Fibroblast of the conjunctiva (primary cell): ENCODE data around the gene IQCF6.
"Not testable (repeated sequence)": the region's sequence is repeated elsewhere in the genome, so short reads cannot be mapped to it uniquely, and the experiment has no call there.

Experiments
- DNase-seq: peaks from one replicate; pipeline ENCODE4 v3.0.0-alpha.2; 2010; ENCODE audit warnings: low read depth

The IQCF6 gene

DNA sequence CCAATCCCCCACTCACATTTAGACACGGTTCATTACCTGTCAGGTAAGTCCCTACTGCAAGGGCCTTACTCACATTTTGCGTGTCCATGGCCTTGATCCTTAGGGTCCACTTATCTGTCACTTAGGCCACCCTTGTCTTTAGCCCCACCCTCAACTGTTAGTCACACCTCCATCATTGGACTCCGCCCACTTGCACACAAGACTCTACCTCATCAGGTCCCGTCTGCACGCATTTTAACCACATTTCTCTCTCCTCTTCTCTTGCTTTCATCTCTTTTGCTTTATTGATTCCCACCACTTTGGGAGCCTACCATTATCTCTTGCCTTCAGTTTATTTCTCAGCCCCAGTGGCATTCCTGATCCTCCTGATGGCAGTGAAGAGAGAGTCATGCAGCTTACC lies at the start of gene IQCF6:
Gene IQCF6, minus strand, starts transcription at position 101 of the 400 bp plus-strand sequence. Its CDS starts 13 bp downstream, at position 88.
- DNase-seq = no peak

DNA sequence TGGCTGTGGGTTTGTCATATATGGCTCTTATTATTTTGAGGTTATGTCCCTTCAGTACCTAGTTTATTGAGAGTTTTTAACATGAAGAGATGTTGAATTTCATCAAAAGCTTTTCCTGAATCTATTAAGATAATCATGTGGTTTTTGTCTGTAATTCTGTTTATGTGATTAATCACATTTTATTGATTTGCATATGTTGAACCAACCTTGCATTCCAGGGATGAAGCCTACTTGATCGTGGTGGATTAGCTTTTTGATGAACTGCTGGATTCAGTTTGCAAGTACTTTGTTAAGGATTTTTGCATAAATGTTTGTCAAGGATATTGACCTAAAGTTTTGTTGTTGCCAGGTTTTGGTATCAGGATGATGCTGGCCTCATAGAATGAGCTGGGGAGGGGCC lies 49.3 kb upstream of the IQCF6 start:
- no peak for DNase-seq

DNA sequence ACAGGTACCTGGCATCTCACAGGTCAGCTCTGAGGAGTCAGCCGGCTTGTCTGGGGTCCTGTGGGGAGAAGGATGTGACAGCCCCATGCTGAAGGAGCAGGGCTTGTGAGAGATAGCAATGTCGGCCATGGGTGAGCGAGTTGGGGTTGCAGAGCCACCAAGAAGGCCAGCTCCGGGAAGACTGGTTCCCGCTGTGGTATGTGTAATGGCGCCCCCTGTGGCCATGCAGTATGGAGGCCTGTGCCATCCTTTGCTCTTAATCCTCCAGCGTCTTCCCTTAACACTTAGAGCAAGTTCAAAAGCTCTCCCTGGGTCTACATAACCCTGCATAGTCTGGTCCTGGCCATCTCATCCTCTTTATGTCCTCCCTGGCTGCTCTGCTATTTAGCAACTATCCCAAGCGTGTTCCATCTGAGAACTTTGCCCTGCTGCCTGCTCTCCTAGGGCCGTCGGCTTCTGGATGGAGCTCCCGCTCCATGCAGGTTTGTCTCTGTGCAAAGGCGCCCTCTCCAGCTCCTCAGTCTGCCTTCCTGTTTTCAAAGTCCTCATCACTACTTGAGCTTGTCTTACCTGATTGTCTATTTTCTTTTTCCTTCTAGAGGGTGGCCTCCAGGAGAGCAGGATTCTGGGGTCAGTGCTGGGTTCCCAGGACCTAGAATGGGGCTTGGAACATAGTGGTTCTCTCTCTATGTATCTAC lies 40.8 kb upstream of the IQCF6 start:
- no peak for DNase-seq

DNA sequence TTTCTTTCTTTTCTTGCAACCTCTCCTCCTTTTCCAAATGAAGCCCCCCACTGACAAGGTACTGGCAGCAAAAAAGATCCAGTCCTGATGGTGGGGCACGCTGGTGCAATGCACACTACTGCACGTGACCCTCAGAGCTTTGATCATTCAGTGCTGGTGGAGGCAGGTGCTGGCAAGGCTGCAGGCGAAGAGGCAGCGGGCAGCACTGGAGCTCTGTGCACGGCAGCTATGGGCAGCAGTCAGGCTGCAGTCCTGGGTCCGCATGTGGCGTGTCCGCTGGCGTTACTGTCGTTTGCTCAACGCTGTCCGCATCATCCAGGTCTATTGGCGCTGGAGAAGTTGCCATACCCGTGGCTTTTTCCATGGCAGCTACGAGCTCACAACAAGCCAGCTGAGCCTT lies 40.1 kb upstream of the IQCF6 start:
- no peak for DNase-seq

DNA sequence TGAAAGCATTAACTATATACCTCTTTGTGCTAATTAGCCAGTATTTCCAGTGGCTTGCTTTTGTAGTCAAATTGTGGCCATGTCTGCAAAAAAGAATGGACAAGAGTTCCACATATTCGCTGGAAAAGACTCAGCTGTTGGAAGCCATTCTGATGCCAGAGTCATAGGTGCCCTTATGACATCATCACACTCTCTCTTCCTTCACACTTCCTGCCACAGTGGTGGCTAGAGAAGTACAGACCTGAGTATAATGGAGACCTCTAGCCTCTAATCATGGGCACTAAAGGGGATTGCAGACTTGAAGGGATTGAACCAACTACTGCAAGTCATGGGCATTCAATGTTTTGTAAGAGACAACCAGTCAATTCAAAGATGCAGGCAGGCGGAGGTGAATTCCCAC lies 38.3 kb upstream of the IQCF6 start:
- DNase-seq = no peak

DNA sequence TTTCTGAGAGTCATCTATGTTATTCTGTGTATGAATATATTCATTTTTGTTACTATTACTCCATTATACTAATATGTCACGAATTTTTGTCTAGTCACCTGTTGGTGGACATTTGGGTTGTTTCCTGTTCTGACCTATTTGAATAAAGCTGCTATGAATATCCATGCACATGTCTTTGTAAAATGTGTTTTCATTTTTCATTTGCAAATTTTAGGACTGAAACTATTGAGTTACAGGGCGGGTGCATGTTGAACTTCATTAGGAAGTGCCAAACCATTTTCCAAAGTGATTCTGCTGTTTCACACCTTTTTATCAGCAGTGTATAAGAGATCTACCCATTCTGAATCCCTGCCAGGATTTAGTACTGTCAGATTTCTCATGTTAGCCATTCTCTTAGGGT lies 37.7 kb upstream of the IQCF6 start:
- DNase-seq = no peak

DNA sequence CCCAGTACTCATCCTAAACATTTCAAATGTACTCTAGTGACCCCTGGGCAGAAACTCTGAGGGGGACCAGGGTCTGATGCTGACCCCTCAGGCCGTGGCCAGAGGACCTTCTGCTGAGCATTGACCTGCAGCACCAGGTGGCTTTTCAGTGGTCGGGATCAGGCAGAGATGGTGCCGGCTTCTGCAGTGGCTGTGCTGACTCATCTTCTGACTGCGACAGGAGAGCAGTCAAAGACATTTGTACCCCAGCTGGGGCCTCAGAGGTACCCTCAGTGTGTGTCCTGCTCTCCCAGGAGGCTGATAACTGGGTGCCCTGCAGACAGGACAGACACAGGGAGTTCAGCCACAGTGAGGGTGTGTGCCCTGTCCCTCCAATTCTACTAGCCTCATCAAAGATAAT lies 36.6 kb upstream of the IQCF6 start:
- DNase-seq = no peak

DNA sequence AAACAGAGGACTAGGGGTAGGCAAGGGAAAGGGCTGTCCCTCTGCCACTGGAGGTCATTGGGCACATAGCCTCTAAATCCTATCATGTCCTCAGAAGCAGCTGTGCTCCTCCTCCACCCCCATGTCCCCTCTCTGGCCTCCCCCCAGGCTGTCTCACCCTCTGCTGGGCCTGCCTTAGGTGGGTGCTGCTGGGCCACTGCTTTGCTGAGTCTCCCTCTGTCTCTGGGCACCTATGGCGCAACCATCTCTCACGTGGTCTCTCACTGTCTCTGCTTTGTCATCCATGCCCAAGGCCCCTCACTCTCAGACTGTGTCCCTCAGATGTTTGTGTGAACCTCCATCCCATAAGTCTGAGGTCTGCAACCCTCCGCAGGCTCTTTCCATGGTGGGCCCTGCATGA lies 35.0 kb upstream of the IQCF6 start:
- no peak for DNase-seq

DNA sequence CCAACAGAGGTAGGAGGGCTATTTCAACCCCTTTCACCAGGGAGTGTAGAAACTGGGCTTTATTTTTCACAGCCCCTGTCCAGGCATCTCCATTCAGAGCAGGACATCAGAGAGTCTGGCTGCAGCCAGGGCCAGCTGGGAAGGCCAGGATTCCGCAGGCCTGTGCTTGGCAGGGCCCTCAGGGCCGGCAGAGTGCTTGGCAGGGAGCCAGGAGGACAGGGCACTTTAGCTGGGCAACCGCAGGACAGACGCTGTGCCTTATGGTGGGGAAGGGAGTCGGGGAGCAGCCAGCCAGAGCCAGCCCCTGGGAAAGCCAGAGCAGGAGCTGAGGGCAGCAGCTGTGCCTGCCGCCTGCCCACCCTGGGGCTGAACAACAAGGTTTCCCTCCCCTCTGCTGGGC lies 34.5 kb upstream of the IQCF6 start:
- no peak for DNase-seq

DNA sequence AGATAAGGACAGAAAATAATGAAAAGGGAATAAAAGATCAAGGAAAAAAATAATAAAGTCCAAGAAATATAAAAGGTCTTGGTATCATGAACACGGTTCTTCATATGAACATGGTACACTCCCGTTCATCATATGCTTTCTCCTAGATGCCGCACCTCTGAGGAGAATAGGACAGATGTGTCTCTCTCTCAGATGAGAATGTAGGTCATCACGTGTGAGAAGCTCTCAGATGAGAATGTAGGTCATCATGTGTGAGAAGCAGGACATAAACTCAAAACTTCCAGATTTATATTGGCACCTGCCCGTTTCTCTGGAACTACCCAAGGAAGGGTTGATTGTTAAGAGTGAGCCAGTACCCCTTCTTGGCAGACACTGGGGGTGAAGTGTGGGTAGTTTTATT lies 29.9 kb upstream of the IQCF6 start:
- DNase-seq = no peak

DNA sequence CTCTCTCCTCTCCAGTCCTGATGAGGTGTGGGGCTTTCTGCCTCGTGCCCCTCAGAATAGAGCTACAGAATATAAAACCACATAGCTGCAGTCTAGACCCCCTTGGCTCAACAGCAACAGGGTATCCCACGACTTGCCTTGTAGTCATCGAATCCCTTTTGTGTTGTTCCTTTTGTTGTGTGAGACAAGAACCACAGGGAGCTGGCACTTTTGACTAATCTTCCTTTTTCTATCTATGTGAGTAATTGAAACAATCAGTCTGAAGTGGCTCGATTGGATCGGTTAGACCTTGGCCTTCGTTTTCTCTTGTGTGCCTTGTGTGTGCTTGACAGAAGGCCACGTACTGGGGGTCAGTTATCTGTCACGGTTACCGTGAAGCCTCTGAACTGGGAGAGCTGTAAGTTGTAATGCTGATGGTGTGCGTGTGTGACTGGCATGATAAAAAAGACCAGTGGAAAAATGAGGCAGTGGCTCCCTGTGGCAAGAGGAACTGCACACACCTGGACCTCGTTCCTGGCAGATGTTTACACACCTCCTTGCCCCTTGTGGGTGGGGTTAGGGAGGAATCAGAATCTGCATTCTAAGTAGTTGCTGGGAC lies 23.2 kb upstream of the IQCF6 start:
- DNase-seq = no peak

DNA sequence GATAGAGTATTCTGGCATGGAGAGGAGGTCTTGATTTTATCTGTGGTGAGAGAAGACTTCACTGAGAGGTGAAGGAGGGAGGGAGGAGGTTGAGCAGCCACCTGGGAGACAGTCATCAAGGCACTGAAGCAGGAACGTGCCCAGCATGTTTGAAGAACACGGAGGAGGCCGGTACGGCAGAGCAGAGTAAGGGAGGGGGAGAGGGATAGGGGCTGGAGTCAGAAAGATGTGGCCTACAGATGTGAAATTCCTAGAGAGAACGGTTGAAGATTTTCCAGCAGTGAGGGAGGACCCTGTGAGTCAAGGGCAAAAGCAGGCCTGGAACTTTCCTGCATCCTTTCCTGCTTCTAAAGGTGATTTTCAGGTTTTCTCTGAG lies 21.7 kb upstream of the IQCF6 start:
- DNase-seq = no peak

DNA sequence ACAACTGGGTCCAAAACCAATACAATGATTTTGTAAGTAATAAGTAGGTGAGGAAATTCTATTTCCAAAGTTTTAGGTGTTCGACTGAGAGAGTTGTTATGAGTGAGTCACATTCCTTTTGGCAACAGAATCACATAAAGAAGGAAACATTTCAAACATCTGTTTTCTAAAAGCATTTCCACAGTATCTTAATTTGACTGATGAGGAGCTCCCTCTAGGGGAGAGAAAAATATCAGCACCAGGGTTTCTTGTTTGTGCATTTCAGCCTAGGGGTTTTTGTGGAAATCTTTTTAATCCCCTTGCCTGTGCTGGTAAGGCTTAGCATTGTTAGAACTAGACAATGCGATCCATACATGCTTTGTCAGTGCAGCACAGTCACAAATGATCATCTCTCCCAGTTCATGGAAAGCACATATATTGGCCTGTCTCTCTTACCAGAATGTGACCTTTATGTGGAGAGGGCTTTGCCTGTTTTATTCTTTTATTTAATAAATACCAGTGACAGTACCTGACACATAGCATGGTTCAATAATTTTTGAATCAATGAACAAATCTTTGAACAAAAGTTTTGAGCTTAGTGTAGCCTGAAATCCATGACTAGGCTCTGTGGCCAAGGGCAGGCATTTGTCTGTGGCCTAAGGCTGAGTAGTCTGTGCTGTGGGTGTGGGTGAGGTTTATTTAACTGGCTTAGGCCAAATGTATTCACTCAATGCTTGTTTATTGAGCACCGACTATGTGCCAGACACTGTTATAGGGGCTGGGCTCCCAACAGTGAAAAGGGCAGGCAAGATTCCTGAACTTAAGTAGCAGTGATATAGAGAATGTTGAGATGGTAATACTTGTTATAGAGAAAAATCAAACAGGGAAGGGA lies 21.1 kb upstream of the IQCF6 start:
- DNase-seq = peak; percentile 74

DNA sequence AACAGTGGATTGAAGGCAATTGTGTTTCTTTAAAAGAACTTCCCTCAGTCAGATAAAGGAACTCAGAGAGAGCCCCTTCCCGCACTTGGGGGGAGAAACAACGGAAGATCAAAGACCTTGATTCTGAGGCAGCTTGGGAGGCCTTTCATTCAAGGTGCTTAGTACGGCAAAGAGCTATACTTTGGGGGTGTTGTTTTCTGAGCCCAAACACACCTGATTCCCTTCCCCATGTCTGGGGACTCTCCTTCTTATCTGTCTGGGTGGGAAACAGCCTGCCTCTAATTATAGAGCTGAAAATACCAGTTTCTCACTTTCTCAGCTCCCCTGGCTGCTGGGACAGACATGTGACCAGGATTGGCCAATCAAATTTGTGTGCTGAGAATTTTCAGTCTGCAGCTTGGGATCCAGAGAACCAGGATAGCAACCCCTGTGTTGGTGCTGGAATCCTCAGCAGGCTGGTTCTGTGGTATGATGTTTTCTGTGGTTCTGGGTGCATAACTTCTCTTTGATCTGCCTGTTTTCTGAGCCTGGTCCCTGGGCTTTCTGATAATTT lies 19.4 kb upstream of the IQCF6 start:
- DNase-seq = no peak

DNA sequence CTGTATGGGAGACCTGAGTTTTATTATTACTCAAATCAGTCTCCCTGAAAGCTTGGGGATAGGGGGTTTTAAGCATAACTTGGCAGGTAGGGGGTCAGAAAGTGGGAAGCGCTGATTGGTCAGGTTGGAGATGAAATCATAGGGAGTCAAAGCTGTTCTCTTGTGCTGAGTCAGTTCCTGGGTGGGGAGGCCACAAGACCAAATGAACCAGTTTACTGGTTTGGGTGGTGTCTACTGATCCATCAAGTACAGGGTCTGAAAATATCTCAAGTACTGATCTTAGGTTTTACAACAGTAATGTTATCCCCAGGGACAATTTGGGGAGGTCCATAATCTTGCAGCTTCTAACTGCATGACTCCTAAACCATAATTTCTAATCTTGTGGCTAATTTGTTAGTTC lies 17.8 kb upstream of the IQCF6 start:
- no peak for DNase-seq

DNA sequence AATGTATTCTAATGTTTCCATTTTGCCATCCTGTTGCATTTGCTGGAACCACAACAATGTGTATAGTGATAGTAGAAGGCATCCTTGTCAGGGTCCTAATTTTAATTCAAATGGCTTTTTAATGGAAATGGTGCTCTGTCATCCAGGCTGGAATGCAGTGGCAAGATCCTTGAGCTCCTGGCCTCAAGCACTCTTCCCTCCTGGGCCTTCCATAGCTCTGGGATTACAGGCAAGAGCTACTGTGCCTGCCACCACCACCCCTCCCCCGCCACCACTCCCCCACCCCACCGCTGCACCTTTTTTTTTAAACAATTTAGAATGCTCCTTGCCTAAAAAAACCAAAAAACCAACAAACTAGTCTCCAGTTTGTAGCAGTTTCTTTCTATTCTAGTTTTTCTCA lies 15.2 kb upstream of the IQCF6 start:
- no peak for DNase-seq

DNA sequence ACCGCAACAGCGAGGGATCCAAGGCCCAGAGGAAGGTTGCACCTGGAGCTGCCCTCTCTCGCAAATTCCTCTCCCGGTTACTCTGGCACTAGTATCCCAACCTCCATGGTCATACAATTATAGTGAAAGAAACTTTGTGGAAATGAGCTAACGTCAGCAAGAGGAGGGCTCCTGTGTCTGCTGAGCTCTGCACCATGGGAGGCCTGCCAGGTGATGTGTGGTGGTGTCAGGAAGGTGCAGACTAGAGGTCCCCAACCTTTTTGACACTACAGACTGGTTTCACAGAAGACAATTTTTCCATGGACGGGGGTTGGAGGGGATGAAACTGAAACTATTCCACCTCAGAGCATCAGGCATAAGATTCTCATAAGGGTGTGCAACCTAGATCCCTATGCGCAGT lies 13.2 kb upstream of the IQCF6 start:
- no peak for DNase-seq

DNA sequence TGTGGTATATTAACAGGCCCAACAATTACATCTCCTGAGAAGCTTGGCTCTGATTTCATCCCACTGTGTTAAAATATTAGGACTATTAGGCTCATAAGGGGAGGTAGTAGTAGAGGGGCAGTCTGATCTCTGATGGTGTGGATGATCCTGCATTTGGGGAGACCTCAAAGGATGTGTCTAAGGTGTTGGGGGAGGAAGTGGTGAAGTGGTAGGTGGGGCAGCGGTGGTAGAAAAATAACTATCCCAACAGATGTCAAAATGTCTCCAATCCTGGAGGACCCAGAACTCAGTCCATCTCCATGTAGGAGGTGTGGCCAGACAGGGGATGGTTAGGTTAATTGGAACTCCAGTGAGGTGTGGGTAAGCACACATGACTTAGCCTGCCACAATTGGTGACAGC lies 10.4 kb upstream of the IQCF6 start:
- no peak for DNase-seq

DNA sequence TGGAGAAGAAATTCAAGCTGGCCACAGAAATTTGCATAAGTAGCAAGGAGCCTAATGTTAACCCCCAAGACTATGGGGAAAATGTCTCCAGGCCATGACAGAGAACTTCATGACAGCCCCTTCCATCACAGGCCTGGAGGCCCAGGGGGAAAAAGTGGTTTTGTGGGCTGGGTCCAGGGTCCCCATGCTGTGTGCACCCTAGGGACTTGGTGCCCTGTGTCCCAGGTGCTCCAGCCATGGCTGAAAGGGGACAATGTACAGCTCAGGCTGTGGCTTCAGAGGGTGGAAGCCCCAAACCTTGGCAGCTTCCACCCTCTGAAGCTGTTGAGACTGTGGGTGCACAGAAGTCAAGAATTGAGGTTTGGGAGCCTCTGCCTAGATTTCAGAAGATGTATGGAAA lies 8.5 kb upstream of the IQCF6 start:
- DNase-seq = not testable (repeated sequence)

DNA sequence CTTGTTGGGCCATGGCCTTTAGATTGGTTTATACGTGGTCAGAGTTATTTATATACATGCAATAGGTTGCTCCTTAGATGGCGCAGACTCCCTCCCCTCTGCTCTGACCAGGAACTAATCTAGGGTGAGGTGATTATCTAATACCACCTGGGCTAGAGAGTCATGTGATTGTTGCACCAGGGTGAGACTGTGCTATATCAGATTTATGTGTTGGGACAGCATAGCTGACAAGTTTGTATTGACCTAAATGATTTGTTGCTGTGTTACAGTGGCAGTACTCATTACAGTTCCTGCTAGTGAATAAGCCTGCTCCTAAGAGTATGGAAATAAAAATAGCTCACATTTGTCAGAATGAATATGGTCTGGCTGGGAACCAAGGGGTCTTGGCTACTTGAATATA lies 7.2 kb upstream of the IQCF6 start:
- DNase-seq = no peak

DNA sequence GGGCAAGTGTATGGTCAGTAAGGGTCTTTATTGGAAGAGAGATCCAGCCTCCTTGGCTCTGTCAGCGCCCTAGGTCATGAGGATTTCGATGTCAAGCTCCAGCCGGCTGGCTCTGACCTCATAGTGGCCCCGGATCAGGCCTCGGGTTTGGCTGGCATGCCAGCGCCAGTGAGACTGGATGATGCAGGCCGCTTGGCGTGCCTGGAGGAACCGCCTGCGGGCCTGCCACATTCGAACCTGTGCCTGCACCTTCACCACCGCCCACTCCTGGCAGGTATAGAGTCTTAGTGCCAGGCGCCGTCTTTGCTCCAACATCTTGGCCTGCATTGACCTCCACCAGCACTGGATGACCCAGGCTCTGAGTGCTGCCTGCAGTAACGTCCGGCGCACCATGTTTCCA lies 483 bp downstream of the IQCF6 start:
- DNase-seq = no peak

DNA sequence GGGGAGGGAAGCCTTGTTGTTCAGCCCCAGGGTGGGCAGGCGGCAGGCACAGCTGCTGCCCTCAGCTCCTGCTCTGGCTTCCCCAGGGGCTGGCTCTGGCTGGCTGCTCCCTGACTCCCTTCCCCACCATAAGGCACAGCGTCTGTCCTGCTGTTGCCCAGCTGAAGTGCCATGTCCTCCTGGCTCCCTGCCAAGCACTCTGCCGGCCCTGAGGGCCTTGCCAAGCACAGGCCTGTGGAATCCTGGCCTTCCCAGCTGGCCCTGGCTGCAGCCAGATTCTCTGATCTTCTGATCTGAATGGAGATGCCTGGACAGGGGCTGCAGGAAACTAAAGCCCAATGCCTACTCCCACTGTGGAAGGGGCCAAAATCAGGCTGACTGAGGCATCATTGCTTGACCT lies 1.1 kb downstream of the IQCF6 start:
- no peak for DNase-seq

DNA sequence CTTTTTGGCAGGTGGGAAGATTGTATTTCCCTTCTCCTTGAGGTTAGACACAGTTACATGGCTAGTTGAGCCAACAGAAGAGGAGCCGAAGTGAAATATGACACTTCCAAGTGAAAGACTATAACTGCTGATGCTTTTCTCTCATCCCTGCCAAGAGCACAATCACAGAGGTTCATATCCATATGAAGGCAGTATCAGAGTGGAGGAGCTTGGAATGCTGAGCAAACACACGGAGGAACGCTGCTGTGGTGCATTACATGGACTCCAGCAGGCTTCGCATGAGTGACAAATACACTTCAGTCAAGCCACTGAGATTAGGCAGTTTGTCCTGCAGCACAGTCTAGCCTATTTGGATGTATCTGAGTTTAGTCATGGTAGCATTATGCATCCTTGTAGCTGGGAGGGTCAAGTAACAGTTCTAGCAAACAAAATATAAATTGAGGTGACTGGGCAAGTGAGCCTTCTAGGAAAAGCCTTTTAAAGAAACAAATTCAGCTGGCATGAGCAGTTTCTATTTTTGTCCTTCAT lies 5.4 kb downstream of the IQCF6 start:
- DNase-seq = no peak
